ENCODE measurements around the gene ASIP.
"Not testable (repeated sequence)": the region's sequence is repeated elsewhere in the genome, so short reads cannot be mapped to it uniquely, and the experiment has no call there.

Gene ASIP

GRCh38 chr20:34231634-34232033 lies 9.6 kb upstream of the ASIP start:
- no peak for DNase-seq (ENCODE audit: low read depth)
- no peak overlapping the region for H3K4me3 ChIP-seq (ENCODE audit: low read length)
- no peak for TF ChIP-seq CTCF (conservative IDR thresholded peaks at IDR 0.05; ENCODE audit: low read depth, low read length)

GRCh38 chr20:34232494-34233087 lies 8.6 kb upstream of the ASIP start:
- no peak overlapping the region for H3K4me3 ChIP-seq (ENCODE audit: low read length)
- DNase-seq (ENCODE audit: low read depth): no peak
- TF ChIP-seq CTCF (conservative IDR thresholded peaks at IDR 0.05; ENCODE audit: low read depth, low read length): no peak

GRCh38 chr20:34233687-34234086 lies 7.5 kb upstream of the ASIP start:
- DNase-seq (ENCODE audit: low read depth): no peak
- H3K4me3 ChIP-seq (ENCODE audit: low read length): no peak overlapping the region
- TF ChIP-seq CTCF (conservative IDR thresholded peaks at IDR 0.05; ENCODE audit: low read depth, low read length): no peak

GRCh38 chr20:34235875-34236274 lies 5.3 kb upstream of the ASIP start:
- TF ChIP-seq CTCF (conservative IDR thresholded peaks at IDR 0.05; ENCODE audit: low read depth, low read length): no peak
- DNase-seq (ENCODE audit: low read depth): no peak
- H3K4me3 ChIP-seq (ENCODE audit: low read length): no peak overlapping the region

GRCh38 chr20:34237942-34238341 lies 3.3 kb upstream of the ASIP start:
- H3K4me3 ChIP-seq (ENCODE audit: low read length): no peak overlapping the region
- no peak for TF ChIP-seq CTCF (conservative IDR thresholded peaks at IDR 0.05; ENCODE audit: low read depth, low read length)
- no peak for DNase-seq (ENCODE audit: low read depth)

GRCh38 chr20:34240121-34240520 lies 1.1 kb upstream of the ASIP start:
- DNase-seq (ENCODE audit: low read depth): no peak
- no peak overlapping the region for H3K4me3 ChIP-seq (ENCODE audit: low read length)
- TF ChIP-seq CTCF (conservative IDR thresholded peaks at IDR 0.05; ENCODE audit: low read depth, low read length): no peak

- H3K4me3 ChIP-seq (ENCODE audit: low read length); DNase-seq (ENCODE audit: low read depth): not testable (repeated sequence)
These were observed 792 bp downstream of the ASIP start for GRCh38 chr20:34242015-34242414.

- DNase-seq (ENCODE audit: low read depth): no peak
- no peak overlapping the region for H3K4me3 ChIP-seq (ENCODE audit: low read length)
- no peak for TF ChIP-seq CTCF (conservative IDR thresholded peaks at IDR 0.05; ENCODE audit: low read depth, low read length)
These were observed 1.7 kb downstream of the ASIP start for GRCh38 chr20:34242879-34243278.

Measured in retinal pigment epithelial cell (primary cell).